Activated CD4-positive, CD25-positive, alpha-beta regulatory T cell treated with anti-CD3 and anti-CD28 coated beads, Interleukin-2, amount 50 U/mL, for 16 hours (primary cell): ENCODE measurements around the gene TMEM61.
A peak's percentile ranks its signal among the peaks of the same experiment; 100 is the strongest.
"Not testable (repeated sequence)": the region's sequence is repeated elsewhere in the genome, so short reads cannot be mapped to it uniquely, and the experiment has no call there.

Source experiments
- DNase-seq: peaks from one replicate; pipeline ENCODE4 v3.0.0-alpha.2; 2020; ENCODE audit warnings: low read depth, low spot score

TMEM61 gene

DNA sequence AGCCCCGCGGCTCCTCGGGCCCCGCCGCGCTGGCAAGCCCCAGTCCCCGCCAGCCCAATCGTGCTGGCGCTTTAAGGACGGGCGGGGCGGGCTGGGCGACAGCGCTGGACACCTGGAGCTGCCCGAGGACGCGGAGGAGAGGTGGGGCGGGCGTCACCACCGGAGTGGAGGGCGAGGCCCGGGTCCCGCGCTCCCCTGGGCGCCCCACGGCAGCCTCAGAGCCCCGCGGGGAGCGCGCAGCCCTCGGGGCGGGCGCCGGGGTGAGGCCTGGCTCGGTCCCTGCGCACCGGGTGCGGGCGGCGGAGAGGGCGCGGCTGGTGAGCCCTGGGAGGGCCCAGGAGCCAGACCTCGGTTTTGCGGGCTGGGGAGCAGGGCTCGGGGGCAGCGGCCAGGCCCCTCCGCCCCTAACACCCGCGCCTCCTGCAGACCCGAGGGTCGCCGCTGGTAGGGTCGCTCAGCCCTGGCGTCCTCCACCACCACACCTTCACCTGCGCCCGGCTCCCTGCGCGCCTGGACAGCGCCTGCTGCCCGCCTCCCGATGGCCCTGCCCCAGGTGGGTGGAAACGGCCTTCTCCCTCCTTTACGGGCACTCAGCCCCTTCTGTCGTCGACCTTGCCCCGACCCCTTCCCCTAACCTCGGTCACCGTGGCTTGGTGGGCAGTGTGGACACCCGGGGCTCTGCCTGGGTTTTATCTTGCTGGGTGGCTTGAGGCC, at the start of gene TMEM61:
Gene TMEM61, plus strand, starts transcription at position 101 of the 714 bp plus-strand sequence. Its CDS starts 438 bp downstream, at position 539.
- no peak for DNase-seq

DNA sequence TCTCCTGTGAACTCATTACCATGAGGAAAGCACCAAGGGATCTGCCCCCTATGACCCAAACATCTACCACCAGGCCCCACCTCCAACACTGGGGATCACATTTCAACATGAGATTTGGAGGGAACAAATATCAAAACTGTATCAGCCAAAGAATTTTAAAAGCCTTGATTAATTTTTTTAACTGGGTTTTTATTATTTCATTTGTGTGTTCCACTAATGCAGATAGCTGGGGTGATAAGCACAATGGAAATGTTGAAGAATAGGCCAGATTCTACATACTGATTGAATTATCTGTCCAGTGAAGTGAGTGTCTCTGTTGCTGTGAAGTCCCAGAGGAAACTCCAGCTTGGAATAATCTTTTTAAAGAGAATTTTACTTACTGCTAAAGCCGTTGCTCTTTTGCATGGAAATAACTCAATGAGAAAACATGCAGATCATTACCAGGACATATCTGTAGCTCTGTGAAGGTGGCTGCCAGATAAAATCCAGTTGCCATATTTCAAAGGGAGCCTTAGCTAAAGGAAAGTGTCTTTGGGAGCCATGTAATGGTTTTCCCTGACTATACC, 49.1 kb upstream of the TMEM61 start:
- no peak for DNase-seq

DNA sequence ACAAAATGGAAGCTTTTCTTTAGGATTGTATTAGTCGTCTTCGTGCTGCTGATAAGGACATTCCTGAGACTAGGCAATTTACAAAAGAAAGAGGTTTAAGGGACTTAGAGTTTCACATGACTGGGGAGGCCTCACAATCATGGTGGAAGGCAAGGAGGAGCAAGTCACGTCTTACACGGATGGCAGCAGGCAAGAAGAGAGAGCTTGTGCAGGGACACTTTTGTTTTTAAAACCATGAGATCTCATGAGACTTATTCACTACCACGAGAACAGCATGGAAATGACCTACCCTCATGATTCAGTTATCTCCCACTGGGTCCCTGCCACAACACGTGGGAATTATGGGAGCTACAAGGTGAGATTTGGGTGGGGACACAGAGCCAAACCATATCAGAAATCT, 46.3 kb upstream of the TMEM61 start:
- DNase-seq = not testable (repeated sequence)

DNA sequence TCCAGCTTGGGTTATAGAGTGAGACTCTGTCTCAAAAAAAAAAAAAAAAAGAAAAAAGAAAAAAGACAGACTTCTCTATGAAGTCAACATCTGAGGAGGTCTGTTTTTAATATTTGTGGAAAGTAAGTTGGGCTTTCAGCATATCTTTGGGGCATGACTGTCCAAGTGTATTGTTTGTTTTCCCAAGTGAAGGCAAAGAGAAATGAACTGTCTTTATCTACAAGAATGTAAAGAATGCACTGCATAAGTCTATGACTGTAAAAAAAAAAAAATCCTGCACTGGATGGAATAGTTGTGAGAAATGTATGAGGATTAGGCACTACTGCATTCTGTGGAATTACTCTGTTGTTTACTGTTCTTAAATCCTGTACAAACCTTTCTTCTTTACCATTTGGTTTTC, 45.6 kb upstream of the TMEM61 start:
- no peak for DNase-seq

DNA sequence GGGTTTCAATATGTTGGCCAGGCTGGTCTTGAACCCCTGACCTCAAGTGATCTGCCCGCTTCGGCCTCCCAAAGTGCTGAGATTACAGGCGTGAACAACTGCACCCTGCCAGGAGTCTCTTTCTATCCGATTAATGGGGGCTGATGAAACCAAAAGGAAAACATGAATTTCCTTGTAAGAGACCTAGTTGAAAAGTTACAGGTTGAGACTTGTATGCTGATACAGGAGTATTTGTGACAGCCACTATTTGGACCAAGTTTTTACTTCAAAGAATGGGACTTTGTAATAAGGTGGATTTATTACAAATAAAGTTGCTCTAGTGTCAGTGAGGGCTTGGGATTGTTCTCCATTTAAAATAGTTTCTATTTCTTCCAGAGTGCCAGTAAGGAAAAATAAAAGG, 43.6 kb upstream of the TMEM61 start:
- DNase-seq = no peak

DNA sequence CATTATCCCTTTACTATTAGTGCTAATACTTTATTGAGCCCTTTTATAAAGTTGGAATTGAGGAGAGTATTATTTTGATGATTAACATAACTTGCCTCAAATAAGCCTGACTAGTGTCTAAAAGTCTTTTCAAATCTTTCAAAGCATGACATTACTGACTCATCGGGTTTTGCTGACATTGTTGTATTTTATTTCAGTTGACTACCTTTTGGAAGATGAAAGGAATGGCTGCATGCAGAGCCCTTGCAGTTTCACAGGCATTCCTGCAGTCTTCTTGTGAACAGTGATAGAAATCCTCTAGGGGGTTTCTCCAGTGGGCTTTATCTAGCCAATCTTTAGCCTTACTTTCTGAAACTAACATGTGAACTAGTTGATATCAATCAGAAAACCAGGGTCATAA, 43.0 kb upstream of the TMEM61 start:
- no peak for DNase-seq

DNA sequence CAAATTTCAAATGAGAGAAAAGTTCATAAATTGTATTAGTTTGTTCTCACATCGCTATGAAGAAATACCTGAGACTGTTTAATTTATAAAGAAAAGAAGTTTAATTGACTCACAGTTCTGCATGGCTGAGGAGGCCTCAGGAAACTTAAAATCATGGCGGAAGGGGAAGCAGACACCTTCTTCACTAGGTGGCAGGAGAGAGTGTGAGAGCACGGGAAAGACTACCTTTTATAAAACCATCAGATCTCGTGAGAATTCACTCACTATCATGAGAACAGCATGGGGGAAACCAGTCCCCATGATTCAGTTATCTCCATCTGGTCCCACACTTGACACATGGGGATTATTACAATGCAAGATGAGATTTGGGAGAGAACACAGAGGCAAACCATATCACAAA, 41.5 kb upstream of the TMEM61 start:
- DNase-seq = not testable (repeated sequence)

DNA sequence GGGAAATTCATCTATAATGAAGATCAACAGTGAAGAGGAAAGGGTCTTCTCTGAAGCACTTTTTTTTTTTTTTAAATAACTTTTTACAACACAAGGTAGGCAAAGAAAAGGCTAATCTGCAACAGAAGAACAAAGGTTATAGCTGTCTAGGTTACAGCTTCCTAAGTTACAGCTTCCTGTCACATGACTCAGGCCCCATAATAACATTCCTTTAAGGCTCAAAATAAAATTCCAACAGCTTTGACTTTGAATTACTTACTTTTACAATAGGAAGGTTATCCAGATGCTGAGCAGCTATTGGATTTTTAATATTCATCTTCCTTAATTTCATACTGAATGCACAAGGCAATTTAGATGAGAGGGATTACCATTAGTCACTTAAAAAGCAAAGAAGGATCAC, 40.4 kb upstream of the TMEM61 start:
- DNase-seq = no peak

DNA sequence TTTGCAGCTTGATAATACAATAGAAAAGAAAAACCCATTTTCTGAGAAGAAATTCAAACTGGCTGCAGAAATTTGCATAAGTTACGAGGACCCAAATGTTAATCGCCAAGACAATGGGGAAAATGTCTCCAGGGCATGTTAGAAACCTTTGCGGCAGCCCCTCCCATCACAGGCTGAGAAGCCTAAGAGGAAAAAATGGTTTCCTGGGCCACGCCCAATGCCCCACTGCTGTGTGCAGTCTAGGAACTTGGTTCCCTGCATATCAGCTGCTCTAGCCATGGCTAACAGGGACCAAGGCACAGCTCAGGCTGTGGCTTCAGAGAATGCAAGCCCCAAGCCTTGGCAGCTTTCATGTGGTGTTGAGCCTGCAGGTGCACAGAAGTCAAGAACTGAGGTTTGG, 37.5 kb upstream of the TMEM61 start:
- DNase-seq = no peak

DNA sequence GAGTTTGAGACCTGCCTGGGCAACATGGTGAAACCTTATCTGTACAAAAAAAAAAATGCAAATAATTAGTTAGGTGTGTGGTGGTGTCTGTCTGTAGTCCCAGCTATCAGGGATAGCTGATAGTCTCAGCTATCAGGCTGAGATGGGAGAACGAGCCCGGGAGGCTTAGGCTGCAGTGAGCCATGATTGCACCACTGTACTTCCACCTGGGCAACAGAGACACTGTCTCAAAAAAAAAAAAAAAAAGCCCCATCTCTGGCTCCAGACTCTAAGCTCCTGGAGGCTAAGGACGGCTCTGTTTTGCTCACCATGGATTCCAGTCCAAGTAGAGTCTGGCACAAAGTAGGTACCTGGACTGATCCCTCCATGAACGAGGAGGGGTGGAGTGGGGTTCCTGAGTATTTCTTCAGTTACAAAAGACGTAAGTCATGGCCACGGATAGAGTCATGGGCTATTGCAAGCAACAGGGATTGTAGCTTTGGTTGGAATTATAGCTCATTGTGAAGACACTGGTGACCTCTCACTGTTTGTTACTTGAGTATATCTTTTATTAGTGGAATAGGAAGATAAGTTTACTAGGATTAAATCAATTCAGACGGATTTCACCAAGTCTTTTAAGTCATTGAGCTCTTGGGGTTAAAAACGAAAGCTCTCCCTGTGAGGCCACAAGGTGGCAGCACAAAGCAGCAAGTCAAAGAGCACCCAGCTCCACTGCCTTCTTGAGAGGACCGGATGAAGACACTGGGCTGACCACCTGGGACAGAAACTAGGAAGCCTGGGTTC, 35.6 kb upstream of the TMEM61 start:
- DNase-seq = peak; percentile 26

DNA sequence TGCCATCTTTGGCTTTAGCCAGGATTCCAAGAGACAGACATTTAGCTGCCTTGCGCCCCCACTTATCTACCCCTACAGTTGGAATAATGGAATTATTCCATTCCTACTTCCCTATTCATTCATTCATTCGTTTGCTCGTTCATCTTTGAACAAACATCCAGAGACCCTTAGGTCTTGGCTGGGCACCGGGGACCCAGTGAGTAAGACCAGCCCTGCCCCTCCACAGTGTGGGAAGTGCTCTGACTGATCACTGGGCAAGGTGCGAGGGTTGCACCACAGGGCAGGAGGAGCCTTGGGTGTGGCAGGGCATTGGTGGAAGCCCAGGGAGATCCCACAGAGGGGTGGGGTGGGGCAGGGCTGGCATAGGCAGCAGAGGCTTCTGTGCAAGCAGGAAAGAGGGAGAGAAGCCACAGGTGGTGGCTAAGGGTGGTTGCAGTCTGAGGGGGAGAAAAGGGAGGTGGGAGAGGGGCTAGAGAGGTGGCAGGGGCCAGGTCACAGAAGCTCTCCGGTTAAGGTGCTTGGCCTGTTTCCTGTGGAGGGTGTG, 35.0 kb upstream of the TMEM61 start:
- no peak for DNase-seq

DNA sequence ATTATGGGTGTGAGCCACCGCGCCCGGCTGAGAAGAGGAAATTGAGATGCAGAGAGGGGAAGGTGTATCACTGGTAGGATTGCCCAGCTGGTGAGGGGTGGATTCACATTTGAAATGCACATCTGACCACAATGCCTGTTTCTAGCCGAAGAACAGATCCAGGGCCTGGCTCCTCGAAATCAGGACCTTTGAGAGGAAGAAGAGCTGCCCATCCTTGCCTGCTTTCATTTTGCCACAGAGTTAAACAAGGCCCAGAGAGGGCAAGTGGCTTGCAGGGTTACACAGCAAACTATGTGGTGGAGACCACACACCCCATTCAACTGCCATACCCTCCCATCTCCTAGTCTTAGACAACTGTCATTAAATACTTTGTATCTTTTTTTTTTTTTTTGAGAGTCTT, 32.9 kb upstream of the TMEM61 start:
- DNase-seq = no peak

DNA sequence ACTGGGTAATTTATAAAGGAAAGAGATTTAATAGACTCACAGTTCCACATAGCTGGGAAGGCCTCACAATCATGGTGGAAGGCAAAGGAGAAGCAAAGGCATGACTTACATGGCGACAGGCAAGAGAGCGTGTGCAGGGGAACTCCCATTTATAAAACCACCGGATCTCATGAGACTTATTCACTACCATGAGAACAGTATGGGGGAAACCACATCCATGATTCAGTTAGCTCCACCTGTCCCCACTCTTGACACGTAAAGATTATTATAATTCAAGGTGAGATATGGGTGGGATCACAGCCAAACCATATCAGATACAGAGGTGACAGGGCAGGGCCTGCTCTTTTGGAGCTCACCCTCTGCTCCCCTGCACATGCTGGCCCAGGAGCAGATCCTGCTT, 31.4 kb upstream of the TMEM61 start:
- no peak for DNase-seq

DNA sequence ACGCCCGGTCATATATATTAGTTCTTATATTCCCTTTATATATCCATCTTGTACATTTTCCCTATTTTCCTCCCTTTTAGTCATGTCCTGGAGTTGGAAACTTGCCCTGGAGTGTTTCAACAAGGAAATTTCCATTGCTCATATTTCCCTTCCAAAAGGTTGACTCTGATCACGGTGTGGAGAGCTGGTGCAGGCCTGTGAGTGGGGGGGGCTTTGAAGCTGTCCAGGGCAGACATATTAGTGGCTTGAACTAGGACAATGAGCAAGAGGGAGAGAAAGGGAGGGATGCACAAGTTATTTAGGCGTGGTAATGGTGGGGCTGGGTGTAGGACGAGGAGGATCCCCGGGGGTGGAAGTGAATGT, 30.4 kb upstream of the TMEM61 start:
- no peak for DNase-seq

DNA sequence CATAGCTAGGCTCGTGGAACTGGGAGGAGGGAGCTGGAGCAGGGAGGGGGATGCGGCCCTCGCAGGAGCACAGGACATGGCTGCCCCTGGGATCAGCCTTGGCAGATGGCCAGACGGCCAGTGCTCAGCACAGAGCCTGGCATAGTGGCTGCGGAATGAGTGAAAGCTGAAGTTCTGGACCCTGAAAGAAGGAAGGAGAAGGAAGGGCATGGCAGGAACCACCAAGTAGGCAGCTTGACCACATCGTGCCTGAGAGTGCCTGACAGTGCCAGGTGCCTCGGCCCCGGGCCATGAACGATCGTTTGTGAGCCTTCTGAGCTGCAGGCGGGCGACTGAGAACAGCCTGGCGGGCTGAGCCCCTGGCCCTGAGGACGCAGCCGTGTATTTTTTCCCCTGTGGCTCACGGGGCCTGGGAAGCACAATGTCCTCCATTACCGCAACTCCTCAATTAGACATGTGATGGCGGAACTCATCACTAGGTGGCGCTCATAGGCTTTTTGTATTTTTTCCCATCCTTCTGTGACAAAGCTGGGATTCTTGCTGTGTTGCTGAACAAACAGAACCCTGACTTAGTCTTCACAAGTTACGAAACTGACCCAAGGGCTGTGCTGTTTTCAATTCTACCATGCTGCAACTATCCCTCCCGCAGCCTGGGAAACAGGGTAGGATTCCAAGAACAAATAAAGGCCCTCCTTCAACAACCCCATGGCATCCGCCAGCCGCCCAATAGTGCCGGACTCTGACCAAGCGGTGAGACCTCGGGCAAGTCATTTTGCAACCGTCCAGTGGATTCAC, 29.9 kb upstream of the TMEM61 start:
- DNase-seq = peak; percentile 4

DNA sequence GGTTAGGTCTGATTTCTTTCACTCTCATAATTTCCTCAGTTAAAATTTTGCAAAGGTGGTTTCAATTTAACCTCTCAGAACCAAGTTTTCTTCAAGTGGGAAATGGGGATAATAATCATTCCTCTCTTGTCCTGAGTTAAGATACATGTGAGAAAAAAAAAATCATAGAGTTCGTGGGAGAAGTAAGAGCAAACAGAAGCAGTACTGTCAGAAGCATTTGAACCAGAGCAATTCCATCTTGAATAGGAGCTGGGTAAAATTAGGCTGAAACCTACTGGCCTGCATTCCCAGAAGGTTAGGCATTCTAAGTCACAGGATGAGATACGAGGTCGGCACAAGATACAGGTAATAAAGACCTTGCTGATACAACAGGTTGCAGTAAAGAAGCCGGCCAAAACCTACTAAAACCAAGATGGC, 28.6 kb upstream of the TMEM61 start:
- DNase-seq = no peak

DNA sequence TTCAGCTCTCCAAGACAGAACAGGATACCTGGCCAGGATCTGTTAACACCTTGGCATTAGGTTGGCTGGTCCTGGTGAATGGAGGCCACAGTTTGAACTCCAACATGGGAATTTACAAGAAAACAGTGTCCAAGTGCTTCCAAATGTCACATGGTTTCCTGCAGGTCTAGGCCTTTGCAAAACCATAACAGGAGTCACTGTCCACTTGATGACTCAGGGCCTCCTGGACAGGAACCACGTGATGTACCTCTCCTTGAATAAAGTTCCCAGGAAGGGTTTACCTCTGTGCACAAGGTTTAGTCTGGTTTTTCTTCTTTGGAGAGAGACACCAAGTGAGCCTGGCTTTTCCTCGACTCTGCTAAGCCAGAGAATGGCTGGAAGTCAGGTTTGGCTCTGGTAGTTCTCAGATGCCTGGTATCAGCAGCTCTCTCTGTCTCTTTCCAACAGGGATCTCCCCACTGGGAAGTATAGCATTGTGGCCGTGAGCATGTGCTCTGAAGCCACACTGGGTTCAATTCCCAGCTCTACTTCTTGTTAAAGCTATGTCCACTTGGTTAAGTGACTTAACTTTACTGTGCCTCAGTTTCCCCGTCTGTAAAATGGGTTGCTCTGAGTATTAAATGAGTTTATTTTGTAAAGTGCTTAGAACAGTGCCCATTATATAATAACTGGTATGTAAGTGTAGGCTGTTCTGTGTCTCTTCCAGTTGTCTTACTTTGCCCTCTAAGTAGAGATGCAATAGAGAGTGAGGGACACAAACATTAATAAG, 27.3 kb upstream of the TMEM61 start:
- no peak for DNase-seq

DNA sequence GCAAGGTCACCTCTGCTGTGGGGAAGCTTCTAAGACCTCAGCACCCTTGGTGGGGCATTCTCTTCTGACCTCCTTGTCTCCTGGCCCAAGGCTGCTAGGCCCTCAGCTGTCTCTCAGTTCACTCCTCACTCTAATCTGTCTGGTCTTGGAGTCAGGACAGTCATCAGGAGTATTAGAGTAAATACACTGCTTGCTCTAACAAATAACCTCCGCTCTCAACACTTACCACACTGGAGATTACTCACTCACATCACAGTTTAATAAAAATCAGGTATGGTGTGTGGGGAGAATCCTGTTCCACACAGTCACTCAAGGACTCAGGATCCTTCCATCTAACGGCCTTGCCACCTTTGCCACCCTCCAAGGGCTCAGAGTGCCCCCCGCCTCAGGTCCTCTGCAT, 26.6 kb upstream of the TMEM61 start:
- no peak for DNase-seq

DNA sequence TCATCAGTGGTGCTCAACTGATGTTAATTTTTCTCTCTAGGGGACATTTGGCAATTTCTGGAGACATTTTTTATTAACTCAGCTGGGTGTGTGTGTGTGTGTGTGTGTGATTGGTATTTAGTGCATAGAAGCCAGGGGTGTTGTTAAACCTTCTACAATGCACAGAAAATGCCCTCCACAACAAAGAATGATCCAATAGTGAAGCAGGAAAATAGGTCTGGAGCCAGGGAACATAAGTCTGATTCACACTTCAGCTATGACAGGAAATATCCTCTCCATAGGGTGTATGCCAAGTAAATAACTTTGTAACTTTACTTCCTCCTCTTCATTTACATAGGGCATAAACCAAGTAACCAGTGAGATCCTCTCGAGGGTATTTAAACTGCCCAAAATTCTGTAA, 25.1 kb upstream of the TMEM61 start:
- DNase-seq = no peak

DNA sequence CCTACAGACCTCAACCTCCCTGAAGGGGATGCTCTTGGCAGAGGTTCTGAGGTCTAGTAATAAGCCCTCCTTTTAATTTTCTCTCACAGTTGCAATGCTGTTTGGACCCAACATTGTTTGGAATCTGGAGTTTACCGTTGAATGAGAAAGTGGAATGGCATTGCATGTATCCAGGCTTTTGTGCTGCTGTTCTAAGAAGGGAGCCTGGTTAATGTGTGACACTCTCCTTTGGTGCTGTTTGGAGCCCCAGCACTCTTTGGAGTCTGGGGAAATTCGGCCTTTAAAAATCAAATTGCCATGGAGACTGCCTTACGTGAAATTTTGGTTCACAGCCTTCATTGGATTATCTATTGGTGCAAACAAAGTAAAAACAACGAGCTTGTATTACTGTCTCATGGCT, 23.7 kb upstream of the TMEM61 start:
- no peak for DNase-seq

DNA sequence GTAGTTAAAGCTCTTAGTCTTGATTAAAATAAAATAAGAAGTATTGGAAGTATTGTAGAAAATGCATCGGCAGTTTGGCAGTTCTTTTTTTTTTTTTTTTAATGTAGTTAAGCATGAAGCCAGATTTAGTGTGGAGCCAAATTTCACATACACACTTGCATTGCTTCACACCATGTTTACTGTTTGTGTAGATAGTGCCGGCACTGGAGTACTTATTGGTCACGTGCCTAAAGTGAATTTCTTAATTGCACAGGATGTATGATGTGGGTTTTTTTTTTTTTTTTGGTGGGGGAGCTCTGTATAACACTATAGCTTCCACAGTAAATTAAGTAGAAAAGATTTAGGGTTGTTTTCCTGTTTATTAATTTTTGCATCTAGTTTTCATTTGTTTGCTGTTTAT, 21.2 kb upstream of the TMEM61 start:
- DNase-seq = no peak
